KMS-11 (cell line): ENCODE data around the gene WDR27.

Source experiments
- H2AFZ ChIP-seq: fragments of 200-600 bp; sonication (generic); 2 replicates; pipeline ENCODE4 v1.6.1; 2016; ENCODE audit warnings: antibody characterized with exemption, mixed run types, low read depth
- H3K27ac ChIP-seq: fragments of 200-600 bp; sonication (generic); 2 replicates; pipeline ENCODE4 v1.6.1; 2016; ENCODE audit warnings: mild to moderate bottlenecking, mixed run types
- H3K27me3 ChIP-seq: fragments of 200-600 bp; sonication (generic); 2 replicates; pipeline ENCODE4 v1.6.1; 2017; ENCODE audit warnings: mild to moderate bottlenecking, low read depth, mixed run types, moderate library complexity; ENCODE audit not compliant: insufficient read depth
- H3K36me3 ChIP-seq: fragments of 200-600 bp; sonication (generic); 2 replicates; pipeline ENCODE4 v1.6.1; 2017; ENCODE audit warnings: mild to moderate bottlenecking, mixed run types; ENCODE audit not compliant: insufficient read depth
- H3K4me1 ChIP-seq: fragments of 200-600 bp; sonication (generic); 2 replicates; pipeline ENCODE4 v1.6.1; 2016; ENCODE audit warnings: mild to moderate bottlenecking, low read depth, mixed run types; ENCODE audit not compliant: poor library complexity, severe bottlenecking
- H3K4me2 ChIP-seq: fragments of 200-600 bp; sonication (generic); 2 replicates; pipeline ENCODE4 v1.7.0; 2016; ENCODE audit warnings: mild to moderate bottlenecking, mixed run types
- H3K4me3 ChIP-seq: fragments of 200-600 bp; sonication (generic); IDR thresholded peaks from 2 replicates; pipeline ENCODE4 v1.6.1; 2017; ENCODE audit warnings: low read depth, low read length, mixed read lengths; ENCODE audit not compliant: insufficient read depth
- H3K79me2 ChIP-seq: fragments of 200-600 bp; sonication (generic); 2 replicates; pipeline ENCODE4 v1.6.1; 2016; ENCODE audit warnings: low read depth, mixed run types; ENCODE audit not compliant: insufficient read depth
- H3K9ac ChIP-seq: fragments of 200-600 bp; sonication (generic); 2 replicates; pipeline ENCODE4 v1.6.1; 2016; ENCODE audit warnings: mild to moderate bottlenecking, mixed run types
- H4K20me1 ChIP-seq: fragments of 200-600 bp; sonication (generic); 2 replicates; pipeline ENCODE4 v1.6.1; 2016; ENCODE audit warnings: mild to moderate bottlenecking, mixed run types; ENCODE audit not compliant: insufficient read depth
- TF ChIP-seq, protein P1 (sequence below): fragments of 200-600 bp; sonication (generic); conservative IDR thresholded peaks from 2 replicates; pipeline ENCODE4 v1.6.1; 2017; ENCODE audit warnings: low read depth, mild to moderate bottlenecking, antibody characterized with exemption, low read length, moderate library complexity, mixed read lengths

Gene WDR27

DNA sequence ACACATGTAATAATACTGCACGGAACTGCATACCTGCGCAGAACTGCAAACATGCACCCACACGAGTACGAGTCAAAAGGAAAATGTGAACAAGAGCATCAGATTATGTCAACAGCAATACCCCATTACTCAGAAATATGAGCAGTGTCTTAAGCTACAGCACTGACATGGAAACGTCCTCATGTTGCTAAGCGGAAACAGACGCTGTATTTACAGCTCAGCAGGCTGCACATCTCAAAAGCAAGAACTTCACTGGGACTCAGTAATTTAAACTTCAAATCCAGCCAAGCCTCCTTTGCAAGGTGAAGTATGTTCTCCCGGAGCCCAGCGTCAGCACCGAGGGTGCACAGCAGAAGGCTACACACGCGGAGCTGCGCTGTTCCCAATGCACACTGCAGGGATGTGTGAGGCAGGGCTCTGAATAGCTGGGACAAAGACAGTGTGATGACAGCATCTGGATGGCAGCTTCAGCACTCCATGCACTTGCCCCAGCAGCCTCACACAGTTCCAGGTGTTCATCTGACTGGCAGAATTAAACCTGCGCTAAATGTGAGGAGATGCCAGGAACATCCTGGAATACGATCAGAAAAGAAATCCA is 202.8 kb downstream of the WDR27 start:
- H3K79me2 ChIP-seq = no peaks in the 10 kb centered on the region
- H4K20me1 ChIP-seq = no peaks in the 10 kb centered on the region
- H2AFZ ChIP-seq = no peak overlapping the region
- no peaks in the 10 kb centered on the region for H3K27me3 ChIP-seq
- no peak overlapping the region for H3K4me2 ChIP-seq
- no peak overlapping the region for H3K9ac ChIP-seq
- TF ChIP-seq, protein P1, sequence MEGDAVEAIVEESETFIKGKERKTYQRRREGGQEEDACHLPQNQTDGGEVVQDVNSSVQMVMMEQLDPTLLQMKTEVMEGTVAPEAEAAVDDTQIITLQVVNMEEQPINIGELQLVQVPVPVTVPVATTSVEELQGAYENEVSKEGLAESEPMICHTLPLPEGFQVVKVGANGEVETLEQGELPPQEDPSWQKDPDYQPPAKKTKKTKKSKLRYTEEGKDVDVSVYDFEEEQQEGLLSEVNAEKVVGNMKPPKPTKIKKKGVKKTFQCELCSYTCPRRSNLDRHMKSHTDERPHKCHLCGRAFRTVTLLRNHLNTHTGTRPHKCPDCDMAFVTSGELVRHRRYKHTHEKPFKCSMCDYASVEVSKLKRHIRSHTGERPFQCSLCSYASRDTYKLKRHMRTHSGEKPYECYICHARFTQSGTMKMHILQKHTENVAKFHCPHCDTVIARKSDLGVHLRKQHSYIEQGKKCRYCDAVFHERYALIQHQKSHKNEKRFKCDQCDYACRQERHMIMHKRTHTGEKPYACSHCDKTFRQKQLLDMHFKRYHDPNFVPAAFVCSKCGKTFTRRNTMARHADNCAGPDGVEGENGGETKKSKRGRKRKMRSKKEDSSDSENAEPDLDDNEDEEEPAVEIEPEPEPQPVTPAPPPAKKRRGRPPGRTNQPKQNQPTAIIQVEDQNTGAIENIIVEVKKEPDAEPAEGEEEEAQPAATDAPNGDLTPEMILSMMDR = no peak
- no peak overlapping the region for H3K27ac ChIP-seq
- H3K4me1 ChIP-seq = no peaks in the 10 kb centered on the region
- no peaks in the 10 kb centered on the region for H3K36me3 ChIP-seq
- no peak overlapping the region for H3K4me3 ChIP-seq

DNA sequence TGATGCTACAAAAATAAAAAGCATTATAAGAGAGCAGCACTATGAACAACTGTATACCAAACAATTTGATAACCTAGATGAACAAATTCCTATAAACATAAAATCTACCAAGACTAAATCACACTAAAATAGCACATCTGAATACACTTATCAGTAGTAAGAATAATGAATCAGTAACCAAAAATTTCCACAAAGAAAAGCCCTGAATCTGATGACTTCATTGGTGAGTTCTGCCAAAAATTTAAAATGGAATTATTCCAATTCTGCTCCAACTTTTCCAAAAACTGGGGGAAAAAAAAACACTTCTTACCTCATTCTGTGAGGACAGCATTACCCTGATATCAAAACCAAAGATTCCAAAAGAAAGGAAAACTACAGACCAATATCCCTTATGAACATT is 206.2 kb downstream of the WDR27 start:
- Histone ChIP-seq H3K36me3 (no peaks in the 10 kb centered on the region), H4K20me1 (no peaks in the 10 kb centered on the region), H2AFZ (no peak overlapping the region), H3K9ac (no peak overlapping the region), H3K27me3 (no peaks in the 10 kb centered on the region), H3K4me3 (no peak overlapping the region), H3K27ac (no peak overlapping the region), H3K4me2 (no peak overlapping the region), H3K4me1 (no peaks in the 10 kb centered on the region), H3K79me2 (no peaks in the 10 kb centered on the region)
- TF ChIP-seq, protein P1 = no peak

DNA sequence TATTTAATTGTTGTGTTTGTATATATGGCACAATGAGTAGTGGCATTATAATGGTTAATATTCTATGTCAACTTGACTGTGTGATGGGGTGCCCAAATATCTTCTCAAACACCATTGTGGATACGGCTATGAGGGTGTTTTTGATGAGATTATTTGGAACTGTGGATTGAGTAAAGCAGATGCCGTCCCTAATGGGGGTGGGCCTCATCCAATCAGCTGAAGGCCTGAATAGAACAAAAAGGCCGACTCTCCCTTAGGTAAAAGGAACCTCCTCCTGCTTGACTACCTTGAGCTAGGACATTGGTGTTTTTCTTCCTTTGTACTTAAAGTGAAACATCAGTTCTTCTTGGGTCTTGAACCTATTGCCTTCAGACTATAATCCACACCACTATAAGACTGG is 207.8 kb downstream of the WDR27 start:
- H3K27me3 ChIP-seq = no peaks in the 10 kb centered on the region
- no peak overlapping the region for H3K4me2 ChIP-seq
- H3K36me3 ChIP-seq = no peaks in the 10 kb centered on the region
- TF ChIP-seq, protein P1 = no peak
- H3K79me2 ChIP-seq = no peaks in the 10 kb centered on the region
- H2AFZ ChIP-seq = no peak overlapping the region
- H4K20me1 ChIP-seq = no peaks in the 10 kb centered on the region
- H3K27ac ChIP-seq = no peak overlapping the region
- H3K4me1 ChIP-seq = no peaks in the 10 kb centered on the region
- H3K9ac ChIP-seq = no peak overlapping the region
- H3K4me3 ChIP-seq = no peak overlapping the region

DNA sequence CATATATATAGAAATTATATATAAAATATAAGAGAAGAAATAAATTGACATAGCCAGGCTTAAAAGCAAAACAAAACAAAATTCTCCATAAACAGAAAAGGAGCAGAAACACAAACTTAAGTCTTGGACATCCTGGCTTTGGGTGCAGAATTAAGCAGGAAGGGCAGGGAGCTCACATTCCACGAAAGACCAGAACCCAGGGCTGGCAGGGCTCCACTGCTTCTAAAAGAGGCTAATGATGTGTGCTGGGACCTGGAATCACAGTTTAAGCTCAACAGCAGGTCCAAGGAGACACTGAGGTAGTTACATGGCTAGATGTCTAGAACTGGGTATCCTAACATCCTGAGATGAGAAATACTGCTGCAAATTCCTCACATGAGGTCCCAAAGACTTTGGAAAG is 210.3 kb downstream of the WDR27 start:
- Histone ChIP-seq H4K20me1 (no peaks in the 10 kb centered on the region), H3K79me2 (no peaks in the 10 kb centered on the region), H2AFZ (no peak overlapping the region), H3K36me3 (no peaks in the 10 kb centered on the region), H3K27me3 (no peaks in the 10 kb centered on the region), H3K4me1 (no peaks in the 10 kb centered on the region), H3K4me2 (no peak overlapping the region), H3K4me3 (no peak overlapping the region), H3K27ac (no peak overlapping the region), H3K9ac (no peak overlapping the region)
- TF ChIP-seq, protein P1 = no peak
